DND-41 (cell line): ENCODE results near the gene ANKRD40.

Source experiments
- ATAC-seq: fragments of 200-7000 bp; cut with Tn5 transposase; 3 replicates; pipeline ENCODE4 v1.9.1; 2021; ENCODE audit warnings: low read depth; ENCODE audit not compliant: insufficient read depth
- DNase-seq: peaks from one replicate; pipeline ENCODE4 v3.0.0-alpha.2; 2020
- H2AFZ ChIP-seq: 2 replicates; pipeline ENCODE4 v1.6.0; 2012; ENCODE audit warnings: low read depth, low read length
- H3K27ac ChIP-seq: 2 replicates; pipeline ENCODE4 v1.5.1; 2012; ENCODE audit warnings: low read length, inconsistent platforms
- H3K27me3 ChIP-seq: fragments of 200-600 bp; sonication (generic); 2 replicates; pipeline ENCODE4 v1.6.0; 2012; ENCODE audit warnings: low read length, mild to moderate bottlenecking, inconsistent platforms; ENCODE audit not compliant: insufficient read depth, poor library complexity
- H3K36me3 ChIP-seq: 2 replicates; pipeline ENCODE4 v1.5.1; 2012; ENCODE audit warnings: low read length, inconsistent platforms; ENCODE audit not compliant: insufficient read depth
- H3K4me1 ChIP-seq: 2 replicates; pipeline ENCODE4 v1.5.1; 2012; ENCODE audit warnings: mild to moderate bottlenecking, low read length; ENCODE audit not compliant: insufficient read depth
- H3K4me2 ChIP-seq: 2 replicates; pipeline ENCODE4 v1.6.0; 2012; ENCODE audit warnings: mild to moderate bottlenecking, moderate library complexity, low read length, inconsistent platforms; ENCODE audit not compliant: insufficient read depth
- H3K4me3 ChIP-seq, 2 experiments: fragments of 200-600 bp in 1 of 2; shearing (Covaris generic) in 1 of 2; 2 replicates each; pipeline ENCODE4 v1.5.1; 2012 to 2016; ENCODE audit warnings: inconsistent platforms in 2 of 2, low read length in 2 of 2, mild to moderate bottlenecking in 2 of 2, low read depth in 1 of 2, moderate library complexity in 1 of 2
- H3K79me2 ChIP-seq: 2 replicates; pipeline ENCODE4 v1.6.0; 2012; ENCODE audit warnings: low read length, inconsistent platforms; ENCODE audit not compliant: insufficient read depth
- H3K9ac ChIP-seq: 2 replicates; pipeline ENCODE4 v1.6.0; 2012; ENCODE audit warnings: low read depth, mild to moderate bottlenecking, inconsistent platforms, low read length, moderate library complexity
- H3K9me3 ChIP-seq: 2 replicates; pipeline ENCODE4 v1.5.1; 2012; ENCODE audit warnings: low read length, moderate library complexity, mild to moderate bottlenecking, inconsistent platforms; ENCODE audit not compliant: insufficient read depth, severe bottlenecking
- H4K20me1 ChIP-seq: 2 replicates; pipeline ENCODE4 v1.6.0; 2012; ENCODE audit warnings: low read length; ENCODE audit not compliant: insufficient read depth
- EZH2 ChIP-seq: IDR thresholded peaks from 3 replicates; pipeline ENCODE4 v1.6.1; 2012; ENCODE audit warnings: borderline replicate concordance, low read depth, mild to moderate bottlenecking, moderate library complexity, low read length, inconsistent platforms; ENCODE audit not compliant: severe bottlenecking
- TF ChIP-seq, protein P1 (sequence below): IDR thresholded peaks from 2 replicates; pipeline ENCODE4 v1.5.1; 2012; ENCODE audit warnings: borderline replicate concordance, low read length, moderate library complexity, mild to moderate bottlenecking; ENCODE audit not compliant: poor library complexity, severe bottlenecking; ENCODE audit errors: extremely low read depth

The ANKRD40 gene

DNA sequence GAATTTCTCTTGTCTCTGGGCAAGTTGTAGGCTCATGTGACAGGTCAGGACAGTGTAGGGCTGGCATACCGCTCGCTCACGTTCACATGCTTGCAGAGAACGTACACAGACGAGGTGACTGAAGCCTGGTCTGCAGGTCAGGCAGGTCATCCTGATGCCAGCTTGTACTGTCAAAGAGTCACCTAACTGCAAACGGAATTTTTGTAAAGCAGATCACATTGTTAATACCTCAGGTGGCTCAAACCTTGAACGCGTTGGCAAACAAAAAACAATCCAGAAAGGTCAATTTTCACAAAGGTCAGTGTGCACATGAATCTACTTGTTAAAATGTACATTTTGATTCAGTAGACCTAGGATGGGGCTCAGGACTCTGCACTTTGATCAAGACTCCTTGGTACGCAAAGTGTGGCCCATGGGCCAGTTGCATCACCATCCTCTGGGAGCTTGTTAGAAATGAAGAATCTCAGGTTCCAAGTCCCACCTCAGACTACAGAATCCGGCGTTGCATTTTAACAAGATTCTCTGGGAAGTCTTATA lies 28.6 kb downstream of the ANKRD40 start:
- no peak overlapping the region for H3K9ac ChIP-seq
- no peak overlapping the region for H3K4me2 ChIP-seq
- no peaks in the 10 kb centered on the region for H3K36me3 ChIP-seq
- no peak for TF ChIP-seq EZH2
- TF ChIP-seq, protein P1, sequence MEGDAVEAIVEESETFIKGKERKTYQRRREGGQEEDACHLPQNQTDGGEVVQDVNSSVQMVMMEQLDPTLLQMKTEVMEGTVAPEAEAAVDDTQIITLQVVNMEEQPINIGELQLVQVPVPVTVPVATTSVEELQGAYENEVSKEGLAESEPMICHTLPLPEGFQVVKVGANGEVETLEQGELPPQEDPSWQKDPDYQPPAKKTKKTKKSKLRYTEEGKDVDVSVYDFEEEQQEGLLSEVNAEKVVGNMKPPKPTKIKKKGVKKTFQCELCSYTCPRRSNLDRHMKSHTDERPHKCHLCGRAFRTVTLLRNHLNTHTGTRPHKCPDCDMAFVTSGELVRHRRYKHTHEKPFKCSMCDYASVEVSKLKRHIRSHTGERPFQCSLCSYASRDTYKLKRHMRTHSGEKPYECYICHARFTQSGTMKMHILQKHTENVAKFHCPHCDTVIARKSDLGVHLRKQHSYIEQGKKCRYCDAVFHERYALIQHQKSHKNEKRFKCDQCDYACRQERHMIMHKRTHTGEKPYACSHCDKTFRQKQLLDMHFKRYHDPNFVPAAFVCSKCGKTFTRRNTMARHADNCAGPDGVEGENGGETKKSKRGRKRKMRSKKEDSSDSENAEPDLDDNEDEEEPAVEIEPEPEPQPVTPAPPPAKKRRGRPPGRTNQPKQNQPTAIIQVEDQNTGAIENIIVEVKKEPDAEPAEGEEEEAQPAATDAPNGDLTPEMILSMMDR, result no peak
- H2AFZ ChIP-seq, result no peak overlapping the region
- DNase-seq, result no peak
- H3K27ac ChIP-seq, result no peak overlapping the region
- no peaks in the 10 kb centered on the region for H3K79me2 ChIP-seq
- no peaks in the 10 kb centered on the region for H3K27me3 ChIP-seq
- no peaks in the 10 kb centered on the region for H3K4me1 ChIP-seq
- H4K20me1 ChIP-seq, result no peaks in the 10 kb centered on the region
- H3K9me3 ChIP-seq, result no peaks in the 10 kb centered on the region
- no peak overlapping the region for H3K4me3 ChIP-seq
- ATAC-seq, result no peak

DNA sequence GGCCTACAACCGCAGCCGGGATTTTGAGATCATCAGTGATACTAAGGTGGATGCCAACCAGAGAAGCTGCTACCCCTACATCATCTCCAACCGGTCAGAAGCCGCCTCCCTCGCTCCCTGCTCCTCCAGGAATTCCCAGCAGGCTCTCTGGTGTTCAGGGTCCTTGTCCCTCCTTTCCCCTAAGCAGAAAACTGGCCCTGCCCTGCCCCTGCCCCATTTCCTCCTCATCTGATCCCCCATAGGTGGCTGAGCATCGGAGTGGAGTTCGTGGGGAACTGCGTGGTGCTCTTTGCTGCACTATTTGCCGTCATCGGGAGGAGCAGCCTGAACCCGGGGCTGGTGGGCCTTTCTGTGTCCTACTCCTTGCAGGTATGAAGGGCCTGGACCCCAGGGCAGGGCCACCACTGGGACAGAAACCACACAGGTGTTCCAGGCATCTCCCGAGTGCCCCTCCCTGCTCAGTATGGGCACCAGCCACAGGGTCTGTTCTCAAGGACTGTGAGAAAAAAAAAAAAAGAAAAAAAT lies 29.8 kb downstream of the ANKRD40 start:
- H3K27me3 ChIP-seq, result no peaks in the 10 kb centered on the region
- DNase-seq (no peak), ATAC-seq (no peak)
- H3K9me3 ChIP-seq, result no peaks in the 10 kb centered on the region
- H2AFZ ChIP-seq, result no peak overlapping the region
- H3K4me2 ChIP-seq, result no peak overlapping the region
- H3K36me3 ChIP-seq, result no peaks in the 10 kb centered on the region
- TF ChIP-seq, protein P1, result no peak
- no peak for TF ChIP-seq EZH2
- H3K4me1 ChIP-seq, result no peaks in the 10 kb centered on the region
- H4K20me1 ChIP-seq, result no peaks in the 10 kb centered on the region
- H3K79me2 ChIP-seq, result no peaks in the 10 kb centered on the region
- H3K9ac ChIP-seq, result no peak overlapping the region
- H3K4me3 ChIP-seq, result no peak overlapping the region
- no peak overlapping the region for H3K27ac ChIP-seq

DNA sequence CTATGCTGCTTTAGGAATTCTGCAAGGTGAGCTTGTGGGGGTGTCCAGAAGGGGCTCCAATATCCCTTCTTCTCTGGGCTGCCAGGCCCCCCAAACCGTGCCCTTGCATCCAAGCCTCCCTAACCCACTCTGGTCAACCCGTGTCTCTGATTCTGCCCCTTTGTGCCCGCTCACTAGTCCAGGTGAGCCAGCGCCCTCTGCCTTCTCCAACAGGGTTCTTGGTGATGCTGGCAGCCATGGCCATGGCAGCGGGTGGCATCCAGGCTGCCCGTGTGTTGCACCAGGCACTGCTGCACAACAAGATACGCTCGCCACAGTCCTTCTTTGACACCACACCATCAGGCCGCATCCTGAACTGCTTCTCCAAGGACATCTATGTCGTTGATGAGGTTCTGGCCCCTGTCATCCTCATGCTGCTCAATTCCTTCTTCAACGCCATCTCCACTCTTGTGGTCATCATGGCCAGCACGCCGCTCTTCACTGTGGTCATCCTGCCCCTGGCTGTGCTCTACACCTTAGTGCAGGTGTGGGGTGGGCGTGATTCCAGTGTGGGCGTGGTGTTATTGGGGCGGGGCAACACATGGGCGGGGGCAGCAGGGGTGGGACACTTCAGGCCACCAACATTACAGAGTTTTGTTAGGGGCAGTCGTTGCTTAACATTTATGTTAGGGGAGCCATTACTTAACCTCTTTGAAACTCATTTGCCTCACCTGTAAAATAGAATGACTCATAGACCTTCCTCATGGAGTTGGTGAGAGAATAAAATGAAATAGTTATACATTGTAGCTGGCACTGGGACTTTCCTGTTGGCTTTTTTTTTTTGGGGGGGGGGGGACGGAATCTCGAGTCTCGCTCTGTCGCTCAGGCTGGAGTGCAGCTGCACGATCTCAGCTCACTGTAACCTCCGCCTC lies 31.4 kb downstream of the ANKRD40 start:
- Histone ChIP-seq H4K20me1 (no peaks in the 10 kb centered on the region), H3K4me3 (no peak overlapping the region), H3K4me1 (no peaks in the 10 kb centered on the region), H3K9me3 (no peaks in the 10 kb centered on the region), H3K4me2 (no peak overlapping the region), H3K9ac (no peak overlapping the region), H3K36me3 (no peaks in the 10 kb centered on the region), H3K27ac (no peak overlapping the region), H2AFZ (no peak overlapping the region), H3K79me2 (no peaks in the 10 kb centered on the region), H3K27me3 (no peaks in the 10 kb centered on the region)
- TF ChIP-seq EZH2, result no peak
- TF ChIP-seq, protein P1, result no peak
- DNase-seq (no peak), ATAC-seq (no peak)
